HCT116 (cell line): ENCODE data around the gene CNNM3. TPM values are rescaled to one million over a fixed set of nuclear protein-coding genes. Genes with fewer than 3 reads are reported as not detected.

Experiments used
- ATAC-seq: fragments of 200-7000 bp; cut with Tn5 transposase; 2 replicates; pipeline ENCODE4 v1.9.1; 2020; ENCODE audit warnings: mild to moderate bottlenecking, moderate library complexity
- BruUV-seq: library from RNA; stranded (reverse); fragments of 400-500 nt; replicated peaks from 2 replicates; lab custom pipeline; 2021; lab: Mats Ljungman, UMichigan
- CTCF ChIA-PET: fragments of 300-600 bp; sonication (Branson Sonifier 250); formaldehyde crosslinking; loops from one replicate; lab custom pipeline; 2021; ENCODE audit warnings: antibody characterized with exemption; lab: Charles Lee
- POLR2A ChIA-PET: fragments of 300-600, 350-600 bp; sonication (Branson Sonifier 250); formaldehyde crosslinking; loops from one replicate; lab custom pipeline; 2021; ENCODE audit warnings: antibody characterized with exemption; lab: Charles Lee
- RAD21 ChIA-PET, 2 experiments: fragments of 300-600 bp; sonication (Branson Sonifier 250); formaldehyde crosslinking; loops; one replicate each; lab custom pipeline; 2023; ENCODE audit warnings: low total read pairs in 2 of 2; ENCODE audit not compliant: uncharacterized antibody in 2 of 2, unreplicated experiment in 2 of 2, low non-redundant PET in 1 of 2; lab: Charles Lee
- DNase-seq: peaks from one replicate; pipeline ENCODE4 v3.0.0-alpha.2; 2010; ENCODE audit warnings: low read depth, low spot score
- H2AFZ ChIP-seq: fragments of 200-600 bp; shearing (Covaris generic), sonication (generic); 2 replicates; pipeline ENCODE4 v1.6.1; 2017; ENCODE audit warnings: low read depth, mixed run types, mixed read lengths, antibody characterized with exemption, low read length; ENCODE audit not compliant: poor library complexity, severe bottlenecking
- H3K27ac ChIP-seq: 2 replicates; pipeline ENCODE4 v1.5.1; 2012; ENCODE audit warnings: low read depth, low read length
- H3K27me3 ChIP-seq: fragments of 200-600 bp; sonication (generic); 2 replicates; pipeline ENCODE4 v1.6.1; 2016; ENCODE audit warnings: mixed run types, low read length, mixed read lengths; ENCODE audit not compliant: insufficient read depth
- H3K36me3 ChIP-seq, 2 experiments: fragments of 200-500 bp in 1 of 2; fragments of 200-600 bp in 1 of 2; sonication (Bioruptor generic) in 1 of 2; sonication (generic) in 1 of 2; 2 replicates each; pipeline versions ENCODE4 v1.5.1 to v1.6.1; 2014 to 2016; ENCODE audit warnings: low read length in 2 of 2, inconsistent platforms in 1 of 2, mixed read lengths in 1 of 2, mixed run types in 1 of 2; ENCODE audit not compliant: insufficient read depth in 2 of 2, control insufficient read depth in 1 of 2
- H3K4me1 ChIP-seq, 2 experiments: fragments of 200-600 bp in 1 of 2; sonication (generic) in 1 of 2; 2 replicates each; pipeline versions ENCODE4 v1.5.1 to v1.6.1; 2012 to 2017; ENCODE audit warnings: low read length in 2 of 2, inconsistent platforms in 1 of 2, mild to moderate bottlenecking in 1 of 2, mixed read lengths in 1 of 2, mixed run types in 1 of 2, moderate library complexity in 1 of 2; ENCODE audit not compliant: insufficient read depth in 2 of 2, control insufficient read depth in 1 of 2
- H3K4me2 ChIP-seq: fragments of 200-600 bp; sonication (generic); 2 replicates; pipeline ENCODE4 v1.6.1; 2017; ENCODE audit warnings: mixed run types, low read length, mixed read lengths
- H3K4me3 ChIP-seq, 2 experiments: fragments of 200-600 bp in 1 of 2; sonication (generic) in 1 of 2; replicated peaks in 1 of 2; 2 replicates each; pipeline ENCODE4 v1.5.1; 2011 to 2016; ENCODE audit warnings: low read length in 2 of 2, control low read depth in 1 of 2, low read depth in 1 of 2, mild to moderate bottlenecking in 1 of 2, mixed read lengths in 1 of 2, mixed run types in 1 of 2
- H3K79me2 ChIP-seq: fragments of 200-600 bp; sonication (generic); 2 replicates; pipeline ENCODE4 v1.6.1; 2017; ENCODE audit warnings: mild to moderate bottlenecking, mixed run types, low read length, moderate library complexity, mixed read lengths; ENCODE audit not compliant: insufficient read depth
- H3K9ac ChIP-seq: fragments of 200-600 bp; sonication (generic); 2 replicates; pipeline ENCODE4 v1.6.1; 2016; ENCODE audit warnings: low read length, mixed read lengths
- H3K9me2 ChIP-seq: fragments of 200-600 bp; sonication (generic), shearing (Covaris generic); 2 replicates; pipeline ENCODE4 v1.6.1; 2017; ENCODE audit warnings: mixed run types, mild to moderate bottlenecking, moderate library complexity; ENCODE audit not compliant: insufficient read depth
- H3K9me3 ChIP-seq, 2 experiments: fragments of 200-500 bp in 1 of 2; fragments of 200-600 bp in 1 of 2; sonication (Bioruptor generic) in 1 of 2; sonication (generic) in 1 of 2; 2 replicates each; pipeline ENCODE4 v1.6.1; 2014 to 2017; ENCODE audit warnings: low read length in 2 of 2, mixed read lengths in 2 of 2, inconsistent platforms in 1 of 2, low read depth in 1 of 2, mild to moderate bottlenecking in 1 of 2, mixed run types in 1 of 2, moderate library complexity in 1 of 2; ENCODE audit not compliant: control insufficient read depth in 1 of 2, insufficient read depth in 1 of 2
- H4K20me1 ChIP-seq: fragments of 200-600 bp; sonication (generic), shearing (Covaris generic); 2 replicates; pipeline ENCODE4 v1.6.1; 2017; ENCODE audit warnings: mixed run types, mild to moderate bottlenecking, moderate library complexity; ENCODE audit not compliant: insufficient read depth
- CBX3 ChIP-seq: IDR thresholded peaks from 2 replicates; pipeline ENCODE4 v1.6.1; 2012; ENCODE audit warnings: low read depth
- EZH2phosphoT487 ChIP-seq: fragments of 200-600 bp; IDR thresholded peaks from 2 replicates; pipeline ENCODE4 v1.6.1; 2018; ENCODE audit warnings: antibody characterized with exemption, borderline replicate concordance
- FOSL1 ChIP-seq: IDR thresholded peaks from 2 replicates; pipeline ENCODE4 v1.6.1; 2012; ENCODE audit warnings: low read depth
- POLR2A ChIP-seq: IDR thresholded peaks from 2 replicates; pipeline ENCODE4 v1.7.0; 2011; ENCODE audit warnings: borderline replicate concordance; ENCODE audit not compliant: insufficient read depth, insufficient read length; ENCODE audit errors: extremely low read depth
- RAD21 ChIP-seq: IDR thresholded peaks from 2 replicates; pipeline ENCODE4 v1.6.1; 2012; ENCODE audit warnings: low read depth, mild to moderate bottlenecking
- SP1 ChIP-seq: IDR thresholded peaks from 2 replicates; pipeline ENCODE4 v1.6.1; 2012; ENCODE audit warnings: low read depth
- TCF7L2 ChIP-seq: IDR thresholded peaks from 2 replicates; pipeline ENCODE4 v1.7.0; 2011; ENCODE audit warnings: borderline replicate concordance, inconsistent platforms; ENCODE audit not compliant: insufficient read depth, insufficient read length; ENCODE audit errors: extremely low read depth
- intact Hi-C: fragments of 100-400 bp; cut with micrococcal nuclease; formaldehyde crosslinking; loops from 2 replicates; pipeline ENCODE4 v1.10.0; 2022
- total RNA-seq: library from RNA; stranded (reverse); gene quantifications from one replicate; pipeline ENCODE4 v1.2.1, GENCODE V29; 2021; ENCODE audit not compliant: unreplicated experiment
- TF ChIP-seq, protein P1 (sequence below): IDR thresholded peaks from 2 replicates; pipeline ENCODE4 v1.6.1; 2011; ENCODE audit warnings: mild to moderate bottlenecking, low read length, moderate library complexity; ENCODE audit not compliant: insufficient replicate concordance; ENCODE audit errors: extremely low read depth
- TF ChIP-seq, protein P2 (sequence below): IDR thresholded peaks from 2 replicates; pipeline ENCODE4 v1.6.1; 2012
- TF ChIP-seq, protein P3 (sequence below): IDR thresholded peaks from 2 replicates; pipeline ENCODE4 v1.6.1; 2012

CNNM3 gene
- total RNA-seq, 1 experiment from 2014 or later = 31.1 TPM

DNA sequence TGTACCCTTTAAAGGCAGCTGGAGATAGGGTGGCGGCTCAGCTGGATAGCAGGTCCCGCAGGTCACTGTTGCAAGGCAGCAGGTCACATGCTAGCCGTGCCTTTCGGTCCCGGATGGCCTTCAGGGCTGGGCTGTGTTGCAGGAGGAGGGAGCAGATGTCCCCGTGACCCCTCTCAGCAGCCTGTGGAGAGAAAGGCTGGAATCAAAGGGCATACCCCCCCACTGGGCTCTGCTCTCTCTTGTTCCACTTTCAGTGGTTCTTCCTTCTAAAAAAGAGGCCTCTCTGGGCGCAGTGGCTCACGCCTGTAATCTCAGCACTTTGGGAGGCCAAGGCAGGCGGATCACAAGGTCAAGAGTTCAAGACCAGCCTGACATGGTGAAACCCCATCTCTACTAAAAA, 32.2 kb downstream of the CNNM3 start:
- H2AFZ ChIP-seq = no peak overlapping the region
- no peak for TF ChIP-seq FOSL1
- TF ChIP-seq CBX3 = no peak
- TF ChIP-seq POLR2A = no peak
- TF ChIP-seq RAD21 = no peak
- TF ChIP-seq, protein P1, sequence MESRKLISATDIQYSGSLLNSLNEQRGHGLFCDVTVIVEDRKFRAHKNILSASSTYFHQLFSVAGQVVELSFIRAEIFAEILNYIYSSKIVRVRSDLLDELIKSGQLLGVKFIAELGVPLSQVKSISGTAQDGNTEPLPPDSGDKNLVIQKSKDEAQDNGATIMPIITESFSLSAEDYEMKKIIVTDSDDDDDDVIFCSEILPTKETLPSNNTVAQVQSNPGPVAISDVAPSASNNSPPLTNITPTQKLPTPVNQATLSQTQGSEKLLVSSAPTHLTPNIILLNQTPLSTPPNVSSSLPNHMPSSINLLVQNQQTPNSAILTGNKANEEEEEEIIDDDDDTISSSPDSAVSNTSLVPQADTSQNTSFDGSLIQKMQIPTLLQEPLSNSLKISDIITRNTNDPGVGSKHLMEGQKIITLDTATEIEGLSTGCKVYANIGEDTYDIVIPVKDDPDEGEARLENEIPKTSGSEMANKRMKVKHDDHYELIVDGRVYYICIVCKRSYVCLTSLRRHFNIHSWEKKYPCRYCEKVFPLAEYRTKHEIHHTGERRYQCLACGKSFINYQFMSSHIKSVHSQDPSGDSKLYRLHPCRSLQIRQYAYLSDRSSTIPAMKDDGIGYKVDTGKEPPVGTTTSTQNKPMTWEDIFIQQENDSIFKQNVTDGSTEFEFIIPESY = no peak
- no peak for TF ChIP-seq SP1
- TF ChIP-seq, protein P2, sequence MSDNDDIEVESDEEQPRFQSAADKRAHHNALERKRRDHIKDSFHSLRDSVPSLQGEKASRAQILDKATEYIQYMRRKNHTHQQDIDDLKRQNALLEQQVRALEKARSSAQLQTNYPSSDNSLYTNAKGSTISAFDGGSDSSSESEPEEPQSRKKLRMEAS = no peak
- no peak for TF ChIP-seq EZH2phosphoT487
- TF ChIP-seq, protein P3, sequence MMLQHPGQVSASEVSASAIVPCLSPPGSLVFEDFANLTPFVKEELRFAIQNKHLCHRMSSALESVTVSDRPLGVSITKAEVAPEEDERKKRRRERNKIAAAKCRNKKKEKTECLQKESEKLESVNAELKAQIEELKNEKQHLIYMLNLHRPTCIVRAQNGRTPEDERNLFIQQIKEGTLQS = no peak
- no peak for TF ChIP-seq TCF7L2
- POLR2A ChIA-PET = no interaction called here
- H3K4me3 ChIP-seq = no peak overlapping the region
- H3K9me2 ChIP-seq = no peaks in the 10 kb centered on the region
- peaks cover 18 to 21% of the 10 kb centered on the region in 2 experiments; a peak in 3 of 4 replicates for H3K36me3 ChIP-seq
- ATAC-seq = no peak
- BruUV-seq = no TSS peak
- intact Hi-C loops = no loop called here
- CTCF ChIA-PET = no interaction called here
- no peaks in the 10 kb centered on the region for H3K9me3 ChIP-seq
- no peaks in the 10 kb centered on the region for H3K79me2 ChIP-seq
- no peaks in the 10 kb centered on the region for H3K4me1 ChIP-seq
- DNase-seq = no peak
- H3K4me2 ChIP-seq = no peak overlapping the region
- H3K9ac ChIP-seq = no peak overlapping the region
- RAD21 ChIA-PET = no interaction called here
- no peaks in the 10 kb centered on the region for H4K20me1 ChIP-seq
- no peak overlapping the region for H3K27ac ChIP-seq
- no peaks in the 10 kb centered on the region for H3K27me3 ChIP-seq
